Suppressor macrophage treated with lipopolysaccharide for 1 hour (primary cell): ENCODE results near the gene WSCD2.

Experiments used
- DNase-seq, 3 donors: peaks; one replicate each; pipeline ENCODE4 v3.0.0-alpha.2; 2020 to 2022

The WSCD2 gene

GRCh38 chr12:108129017-108129812 lies at the start of gene WSCD2:
Gene WSCD2 (plus strand): TSS chr12:108129288. CDS start chr12:108195833, 66,545 bp downstream.
- DNase-seq: peak; percentile 67 to 88 (median 78)

- no peak for DNase-seq
Measured at GRCh38 chr12:108079721-108080120, 49.4 kb upstream of the WSCD2 start.

GRCh38 chr12:108080363-108080762 lies 48.7 kb upstream of the WSCD2 start:
- no peak for DNase-seq

- no peak for DNase-seq
Measured at GRCh38 chr12:108082485-108082884, 46.6 kb upstream of the WSCD2 start.

- DNase-seq: no peak
Measured at GRCh38 chr12:108087900-108088299, 41.2 kb upstream of the WSCD2 start.

GRCh38 chr12:108090107-108090899 lies 38.8 kb upstream of the WSCD2 start:
- no peak for DNase-seq

GRCh38 chr12:108090932-108091678 lies 38.0 kb upstream of the WSCD2 start:
- DNase-seq: no peak

GRCh38 chr12:108091679-108092051 lies 37.4 kb upstream of the WSCD2 start:
- DNase-seq: no peak

- peak; percentile 3 to 26 (median 8) for DNase-seq
Measured at GRCh38 chr12:108093209-108093608, 35.9 kb upstream of the WSCD2 start.

GRCh38 chr12:108094056-108094649 lies 34.9 kb upstream of the WSCD2 start:
- no peak for DNase-seq

- no peak for DNase-seq
Measured at GRCh38 chr12:108097160-108097911, 31.8 kb upstream of the WSCD2 start.

- DNase-seq: no peak
Measured at GRCh38 chr12:108098374-108098773, 30.7 kb upstream of the WSCD2 start.

GRCh38 chr12:108099073-108099472 lies 30.0 kb upstream of the WSCD2 start:
- DNase-seq: peak; percentile 22 to 53 (median 33)

- no peak for DNase-seq
Measured at GRCh38 chr12:108099778-108100489, 29.2 kb upstream of the WSCD2 start.

GRCh38 chr12:108101605-108102175 lies 27.4 kb upstream of the WSCD2 start:
- no peak for DNase-seq

- DNase-seq: peak; percentile 14 to 30 (median 26)
Measured at GRCh38 chr12:108102363-108102762, 26.7 kb upstream of the WSCD2 start.

- no peak for DNase-seq
Measured at GRCh38 chr12:108103087-108103486, 26.0 kb upstream of the WSCD2 start.

GRCh38 chr12:108103517-108103916 lies 25.6 kb upstream of the WSCD2 start:
- DNase-seq: peak in 1 of 3 donors; percentile 11

GRCh38 chr12:108104657-108105056 lies 24.4 kb upstream of the WSCD2 start:
- DNase-seq: no peak

GRCh38 chr12:108106599-108106998 lies 22.5 kb upstream of the WSCD2 start:
- no peak for DNase-seq

GRCh38 chr12:108107293-108107692 lies 21.8 kb upstream of the WSCD2 start:
- no peak for DNase-seq
